Type B pancreatic cell (in vitro differentiated cells): ENCODE data around the gene ADAM22. TPM values are rescaled to one million over a fixed set of nuclear protein-coding genes. Genes with fewer than 3 reads are reported as not detected.

Source experiments
- DNase-seq: peaks from one replicate; pipeline ENCODE4 v3.0.0; 2021; ENCODE audit warnings: mixed read lengths; ENCODE audit not compliant: unreplicated experiment; ENCODE audit errors: extremely low spot score
- H3K27ac Mint-ChIP-seq: 2 replicates; pipeline ENCODE4 v1.8.0; 2021; ENCODE audit warnings: mild to moderate bottlenecking, mixed read lengths
- H3K27me3 Mint-ChIP-seq: 2 replicates; pipeline ENCODE4 v1.8.0; 2021; ENCODE audit warnings: mixed read lengths
- H3K36me3 Mint-ChIP-seq: 2 replicates; pipeline ENCODE4 v1.8.0; 2021; ENCODE audit warnings: mixed read lengths
- H3K4me1 Mint-ChIP-seq: one replicate; pipeline ENCODE4 v1.8.0; 2021; ENCODE audit warnings: mixed read lengths; ENCODE audit not compliant: unreplicated experiment
- H3K4me3 Mint-ChIP-seq: 2 replicates; pipeline ENCODE4 v1.8.0; 2021; ENCODE audit warnings: mild to moderate bottlenecking, mixed read lengths
- H3K9me3 Mint-ChIP-seq: 2 replicates; pipeline ENCODE4 v1.8.0; 2021; ENCODE audit warnings: mixed read lengths
- CTCF ChIP-seq: fragments of 200-600 bp; sonication (generic); conservative IDR thresholded peaks from 2 replicates; pipeline ENCODE4 v1.5.0; 2021; ENCODE audit warnings: antibody characterized with exemption, mild to moderate bottlenecking
- total RNA-seq: library from RNA; stranded (reverse); gene quantifications from 2 replicates; pipeline ENCODE4 v1.2.1, GENCODE V29; 2021; ENCODE audit warnings: low replicate concordance

ADAM22 gene
- total RNA-seq, 1 donor from 2014 or later = 8.1 TPM

- no peak for DNase-seq
- H3K27ac Mint-ChIP-seq = no peak overlapping the region
- peaks cover 5% of the 10 kb centered on the region for H3K4me1 Mint-ChIP-seq
- no peaks in the 10 kb centered on the region for H3K9me3 Mint-ChIP-seq
- no peaks in the 10 kb centered on the region for H3K27me3 Mint-ChIP-seq
- no peak for TF ChIP-seq CTCF
- H3K4me3 Mint-ChIP-seq = no peak overlapping the region
- peaks cover 31% of the 10 kb centered on the region for H3K36me3 Mint-ChIP-seq
Observed at GRCh38 chr7:88203401-88203800, 269.4 kb downstream of the ADAM22 start.

GRCh38 chr7:88204525-88205110 is 270.6 kb downstream of the ADAM22 start:
- H3K9me3 Mint-ChIP-seq = no peaks in the 10 kb centered on the region
- TF ChIP-seq CTCF = no peak
- H3K27ac Mint-ChIP-seq = no peak overlapping the region
- H3K27me3 Mint-ChIP-seq = no peaks in the 10 kb centered on the region
- H3K4me3 Mint-ChIP-seq = no peak overlapping the region
- no peak for DNase-seq
- H3K4me1 Mint-ChIP-seq = peaks cover 5% of the 10 kb centered on the region
- H3K36me3 Mint-ChIP-seq = peaks cover 31% of the 10 kb centered on the region

GRCh38 chr7:88205179-88205578 is 271.1 kb downstream of the ADAM22 start:
- TF ChIP-seq CTCF = no peak
- DNase-seq = no peak
- H3K36me3 Mint-ChIP-seq = peaks cover 36% of the 10 kb centered on the region
- H3K27ac Mint-ChIP-seq = no peak overlapping the region
- no peaks in the 10 kb centered on the region for H3K9me3 Mint-ChIP-seq
- no peaks in the 10 kb centered on the region for H3K27me3 Mint-ChIP-seq
- peaks cover 5% of the 10 kb centered on the region for H3K4me1 Mint-ChIP-seq
- H3K4me3 Mint-ChIP-seq = no peak overlapping the region

GRCh38 chr7:88206254-88206653 is 272.2 kb downstream of the ADAM22 start:
- Mint-ChIP-seq H3K4me1 (no peaks in the 10 kb centered on the region), H3K4me3 (no peak overlapping the region), H3K9me3 (no peaks in the 10 kb centered on the region), H3K27ac (no peak overlapping the region), H3K36me3 (peaks cover 36% of the 10 kb centered on the region), H3K27me3 (no peaks in the 10 kb centered on the region)
- TF ChIP-seq CTCF = no peak
- DNase-seq = no peak

- no peak for TF ChIP-seq CTCF
- Mint-ChIP-seq H3K4me1 (no peaks in the 10 kb centered on the region), H3K36me3 (peaks cover 36% of the 10 kb centered on the region), H3K9me3 (no peaks in the 10 kb centered on the region), H3K27me3 (no peaks in the 10 kb centered on the region), H3K4me3 (no peak overlapping the region), H3K27ac (no peak overlapping the region)
- no peak for DNase-seq
Observed at GRCh38 chr7:88208521-88208920, 274.5 kb downstream of the ADAM22 start.

- no peaks in the 10 kb centered on the region for H3K9me3 Mint-ChIP-seq
- no peak for DNase-seq
- H3K4me3 Mint-ChIP-seq = no peak overlapping the region
- H3K27ac Mint-ChIP-seq = no peak overlapping the region
- no peaks in the 10 kb centered on the region for H3K27me3 Mint-ChIP-seq
- H3K4me1 Mint-ChIP-seq = peaks cover 4% of the 10 kb centered on the region
- peaks cover 28% of the 10 kb centered on the region for H3K36me3 Mint-ChIP-seq
- no peak for TF ChIP-seq CTCF
Observed at GRCh38 chr7:88212918-88213317, 278.9 kb downstream of the ADAM22 start.
